HepG2 (cell line): ENCODE results near the gene PLCL2. TPM values are rescaled to one million over a fixed set of nuclear protein-coding genes. Genes with fewer than 3 reads are reported as not detected.

ENCODE experiments used
- ATAC-seq: fragments of 200-7000 bp; cut with Tn5 transposase; 3 replicates; pipeline ENCODE4 v1.9.1; 2020; ENCODE audit warnings: mild to moderate bottlenecking, moderate library complexity
- BruUV-seq: library from RNA; stranded (reverse); fragments of 400-500 nt; replicated peaks from 2 replicates; lab custom pipeline; 2021; lab: Mats Ljungman, UMichigan
- CTCF ChIA-PET: fragments of 300-600 bp; formaldehyde crosslinking; extraction: SDS; loops from one replicate; lab custom pipeline; 2021; ENCODE audit warnings: low total read pairs, inconsistent platforms, low intra/inter-chr PET ratio; lab: Yijun Ruan, JAX
- POLR2A ChIA-PET: fragments of 350-600 bp; sonication (Branson Sonifier 250); formaldehyde crosslinking; loops from one replicate; lab custom pipeline; 2020; ENCODE audit warnings: antibody characterized with exemption, inconsistent platforms; lab: Yijun Ruan, JAX
- DNase-seq: peaks from one replicate; pipeline ENCODE4 v3.0.0-alpha.2; 2015; ENCODE audit warnings: low spot score
- FAIRE-seq: peaks from 3 replicates; lab custom pipeline; 2011; peaks lifted over from hg19 to GRCh38; lab: Jason Lieb, UNC
- H2AFZ ChIP-seq: one replicate; pipeline ENCODE4 v1.6.1; 2011; ENCODE audit warnings: low read length, inconsistent platforms
- H3K27ac ChIP-seq: fragments of 300-600 bp; 3 replicates; pipeline ENCODE4 v1.8.0; 2011; ENCODE audit warnings: mixed run types, mild to moderate bottlenecking, mixed read lengths, low read length, inconsistent platforms; ENCODE audit not compliant: insufficient read depth; ENCODE audit errors: extremely low read length
- H3K27me3 ChIP-seq, 2 experiments: fragments of 200-600 bp in 1 of 2; 2 replicates in 1 of 2; 3 replicates in 1 of 2; pipeline versions ENCODE4 v1.6.0 to v1.8.0; 2011; ENCODE audit warnings: low read length in 2 of 2, mild to moderate bottlenecking in 2 of 2, moderate library complexity in 2 of 2, inconsistent platforms in 1 of 2; ENCODE audit not compliant: insufficient read depth in 2 of 2, control insufficient read depth in 1 of 2
- H3K36me3 ChIP-seq, 2 experiments: fragments of 200-600 bp in 1 of 2; replicated peaks in 1 of 2; 2 replicates in 1 of 2; 3 replicates in 1 of 2; pipeline versions ENCODE4 v1.5.1 to v1.8.0; 2011; ENCODE audit warnings: low read length in 2 of 2, inconsistent platforms in 1 of 2; ENCODE audit not compliant: insufficient read depth in 2 of 2, control insufficient read depth in 1 of 2
- H3K4me1 ChIP-seq: 2 replicates; pipeline ENCODE4 v1.5.1; 2012; ENCODE audit warnings: low read length, inconsistent platforms; ENCODE audit not compliant: insufficient read depth
- H3K4me2 ChIP-seq: 2 replicates; pipeline ENCODE4 v1.6.0; 2011; ENCODE audit warnings: low read depth, low read length, inconsistent platforms
- H3K4me3 ChIP-seq, 3 experiments: fragments of 200-600 bp in 1 of 3; sonication (generic), shearing (Covaris generic) in 1 of 3; replicated peaks in 1 of 3; 2 replicates each; pipeline ENCODE4 v1.5.1; 2011 to 2016; ENCODE audit warnings: low read length in 3 of 3, inconsistent platforms in 2 of 3, low read depth in 2 of 3, mild to moderate bottlenecking in 2 of 3, control low read depth in 1 of 3, mixed read lengths in 1 of 3; ENCODE audit not compliant: insufficient read depth in 1 of 3
- H3K79me2 ChIP-seq: one replicate; pipeline ENCODE4 v1.6.1; 2011; ENCODE audit warnings: low read length, inconsistent platforms; ENCODE audit not compliant: insufficient read depth
- H3K9ac ChIP-seq: 2 replicates; pipeline ENCODE4 v1.6.0; 2011; ENCODE audit warnings: mild to moderate bottlenecking, low read depth, low read length, inconsistent platforms; ENCODE audit not compliant: insufficient read depth
- H3K9me3 ChIP-seq: 2 replicates; pipeline ENCODE4 v1.5.1; 2012; ENCODE audit warnings: mild to moderate bottlenecking, low read length
- H4K20me1 ChIP-seq: 2 replicates; pipeline ENCODE4 v1.6.0; 2011; ENCODE audit warnings: inconsistent platforms, mild to moderate bottlenecking, low read length, moderate library complexity; ENCODE audit not compliant: insufficient read depth
- CAMTA2 ChIP-seq: sonication (generic); formaldehyde crosslinking; IDR thresholded peaks from 2 replicates; pipeline ENCODE4 v1.4.0; 2020; ENCODE audit warnings: mild to moderate bottlenecking, missing genetic modification reagents, borderline replicate concordance
- ERF ChIP-seq: IDR thresholded peaks from 2 replicates; pipeline ENCODE4 v1.6.1; 2018; ENCODE audit warnings: missing biosample characterization, missing genetic modification reagents
- KLF9 ChIP-seq: IDR thresholded peaks from 2 replicates; pipeline ENCODE4 v1.6.1; 2016; ENCODE audit warnings: low read depth
- MED1 ChIP-seq: sonication (generic); formaldehyde crosslinking; IDR thresholded peaks from 2 replicates; pipeline ENCODE4 v1.4.0; 2020; ENCODE audit warnings: missing genetic modification reagents
- RBAK ChIP-seq: sonication (generic); formaldehyde crosslinking; IDR thresholded peaks from 2 replicates; pipeline ENCODE4 v1.5.1; 2020; ENCODE audit warnings: mild to moderate bottlenecking, missing genetic modification reagents
- ZNF20 ChIP-seq: sonication (generic); formaldehyde crosslinking; IDR thresholded peaks from 2 replicates; pipeline ENCODE4 v1.4.0; 2020; ENCODE audit warnings: mild to moderate bottlenecking, moderate library complexity, missing genetic modification reagents
- ZNF354B ChIP-seq: sonication (generic); formaldehyde crosslinking; IDR thresholded peaks from 2 replicates; pipeline ENCODE4 v1.8.0; 2022; ENCODE audit warnings: mild to moderate bottlenecking, missing genetic modification reagents
- in situ Hi-C: cut with HindIII; loops from 2 replicates; pipeline ENCODE4 v1.10.0; 2017; ENCODE audit warnings: low pct_unique_long_range_greater_than_20kb; ENCODE audit not compliant: extremely low pct_ligation_motif_present
- intact Hi-C: fragments of 100-400 bp; cut with micrococcal nuclease; formaldehyde crosslinking; loops from one replicate; pipeline ENCODE4 v1.10.0; 2022; ENCODE audit not compliant: unreplicated experiment
- polyA plus RNA-seq, 8 experiments: library from polyadenylated mRNA; depleted of rRNA in 3 of 8; stranded (reverse) in 7 of 8; unstranded in 1 of 8; fragments of >200 nt; fragmentation: Illumina TruSeq in 4 of 8; extraction: Trizol in 4 of 8; gene quantifications; 2 replicates each; pipeline versions ENCODE4 v1.2.1 to v1.2.3, GENCODE V29; 2011 to 2016; ENCODE audit warnings: low read depth in 4 of 8, missing spikeins in 1 of 8, mixed read lengths in 1 of 8; ENCODE audit not compliant: insufficient read depth in 1 of 8
- total RNA-seq, 5 experiments: library from RNA; depleted of rRNA; stranded (reverse); fragments of >200 nt; fragmentation: Illumina TruSeq; extraction: Trizol; gene quantifications; 2 replicates each; pipeline ENCODE4 v1.2.3, GENCODE V29; 2016; ENCODE audit warnings: low read depth in 1 of 5
- TF ChIP-seq, protein P1 (sequence below): sonication (generic); formaldehyde crosslinking; conservative IDR thresholded peaks from 2 replicates; pipeline ENCODE4 v1.4.0; 2020; ENCODE audit warnings: missing genetic modification reagents

PLCL2 gene
- total and polyA plus RNA-seq, 2 of the 13 experiments (the other 11 are each of a cell fraction or from before 2014, with no cell fraction given), result not detected

DNA sequence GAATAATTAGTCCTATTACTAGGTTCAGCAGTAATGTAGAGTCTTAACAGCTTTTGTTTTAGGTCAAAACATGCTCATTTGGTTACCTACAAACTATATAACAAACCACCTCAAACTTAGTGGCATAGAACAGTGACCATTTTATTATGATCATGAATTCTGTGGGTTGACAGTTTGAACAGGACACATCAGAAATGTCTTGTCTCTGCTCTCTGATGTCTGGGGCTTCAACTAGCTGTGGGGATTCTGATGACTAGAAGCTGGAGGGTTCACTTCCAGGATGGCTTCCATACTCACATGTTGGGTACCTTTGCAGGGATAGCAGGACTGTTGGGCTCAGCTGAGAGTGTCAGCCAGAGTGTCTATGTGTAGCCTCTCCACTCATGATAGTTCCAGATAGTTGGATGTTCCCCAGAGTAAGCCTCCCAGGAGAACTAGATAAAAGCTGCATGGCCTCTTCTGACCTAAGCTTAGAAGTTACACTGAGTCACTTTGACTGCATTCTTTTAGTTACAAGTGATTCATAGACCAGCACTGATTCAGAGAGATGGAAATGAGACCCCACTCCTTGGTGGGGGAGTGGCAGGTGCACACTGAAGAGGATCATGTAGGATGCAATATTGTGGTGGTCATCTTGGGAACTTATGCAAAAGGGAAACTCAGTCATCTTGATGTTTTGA is 32.6 kb downstream of the PLCL2 start:
- FAIRE-seq (no peak), DNase-seq (no peak)
- Histone ChIP-seq H3K4me1 (no peaks in the 10 kb centered on the region), H4K20me1 (no peaks in the 10 kb centered on the region), H2AFZ (no peak overlapping the region), H3K9ac (no peak overlapping the region), H3K4me2 (no peak overlapping the region), H3K27ac (no peak overlapping the region), H3K27me3 (no peaks in the 10 kb centered on the region), H3K9me3 (no peaks in the 10 kb centered on the region), H3K79me2 (no peaks in the 10 kb centered on the region), H3K36me3 (no peaks in the 10 kb centered on the region), H3K4me3 (no peak overlapping the region)
- in situ Hi-C loops (no loop called here), intact Hi-C loops (loop anchor here (5.0 kb wide), 1 partner anchor 315 kb away; no protein-coding TSS in a partner anchor)
- CTCF ChIA-PET, result no interaction called here
- BruUV-seq, result no TSS peak
- TF ChIP-seq KLF9 (CRISPR knock-in tag), result no peak
- no peak for TF ChIP-seq MED1
- no peak for TF ChIP-seq RBAK (CRISPR knock-in tag)
- TF ChIP-seq, protein P1, sequence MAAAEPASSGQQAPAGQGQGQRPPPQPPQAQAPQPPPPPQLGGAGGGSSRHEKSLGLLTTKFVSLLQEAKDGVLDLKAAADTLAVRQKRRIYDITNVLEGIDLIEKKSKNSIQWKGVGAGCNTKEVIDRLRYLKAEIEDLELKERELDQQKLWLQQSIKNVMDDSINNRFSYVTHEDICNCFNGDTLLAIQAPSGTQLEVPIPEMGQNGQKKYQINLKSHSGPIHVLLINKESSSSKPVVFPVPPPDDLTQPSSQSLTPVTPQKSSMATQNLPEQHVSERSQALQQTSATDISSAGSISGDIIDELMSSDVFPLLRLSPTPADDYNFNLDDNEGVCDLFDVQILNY (CRISPR knock-in tag), result no peak
- no peak for TF ChIP-seq ZNF20
- TF ChIP-seq ERF (CRISPR knock-in tag), result no peak
- TF ChIP-seq ZNF354B (CRISPR knock-in tag), result no peak
- TF ChIP-seq CAMTA2, result no peak
- TF ChIP-seq, all 625 proteins: peak for 0
- POLR2A ChIA-PET, result no interaction called here
- ATAC-seq, result no peak
